ENCODE data around the gene DNAJC24. TPM values are rescaled to one million over a fixed set of nuclear protein-coding genes. Genes with fewer than 3 reads are reported as not detected.

The DNAJC24 gene
- total and polyA plus RNA-seq, 4 experiments from 2014 or later, result 11.5 to 27.1 (median 20.3) TPM

DNA sequence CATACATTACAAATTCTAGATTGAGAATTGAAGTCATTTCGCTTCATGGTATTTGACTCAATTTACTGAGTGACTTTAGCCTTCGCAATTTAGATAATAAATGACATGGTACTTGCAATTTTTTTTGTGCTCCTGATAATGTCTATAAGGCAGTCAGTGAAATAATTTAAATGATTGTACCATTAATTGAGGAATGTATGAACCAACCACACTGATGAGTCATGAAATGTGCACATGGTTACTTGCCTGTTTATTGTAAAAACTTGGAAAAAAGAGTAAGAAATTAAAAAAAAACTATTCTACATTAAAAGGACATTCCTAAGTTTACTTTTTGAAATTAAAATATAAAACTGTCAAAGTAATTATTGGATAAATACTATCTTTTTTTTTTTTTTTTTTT is 43.3 kb downstream of the DNAJC24 start:
- H3K9me3 ChIP-seq (ENCODE audit: control insufficient read depth in 1 of 2, low read length in 2 of 2), result no peaks in the 10 kb centered on the region
- Mint-ChIP-seq H3K9me3 (peaks cover 0 to 7% (median 0%) of the 10 kb centered on the region in 8 donors), H3K4me1 (peaks cover 0 to 3% (median under 1%) of the 10 kb centered on the region in 4 donors), H3K4me3 (no peak overlapping the region), H3K36me3 (peaks cover 27 to 33% of the 10 kb centered on the region in 2 donors), H3K27ac (no peak overlapping the region), H3K27me3 (no peaks in the 10 kb centered on the region)
- POLR2A ChIA-PET (ENCODE audit: partially characterized antibody), result no interaction called here
- no peaks in the 10 kb centered on the region for H3K36me3 ChIP-seq (ENCODE audit: insufficient read depth, low read length)
- H3K4me3 ChIP-seq (ENCODE audit: low read length in 2 of 2), result no peak overlapping the region
- no peak overlapping the region for H3K27ac ChIP-seq (ENCODE audit: low read depth, low read length)
- CTCF ChIA-PET (ENCODE audit: partially characterized antibody), result no interaction called here
- H3K4me1 ChIP-seq (ENCODE audit: insufficient read depth, low read length), result no peaks in the 10 kb centered on the region
- no peak for DNase-seq
- no peaks in the 10 kb centered on the region for H3K27me3 ChIP-seq (ENCODE audit: insufficient read depth, low read length)
- intact Hi-C loops (cut with micrococcal nuclease), result no loop called here

DNA sequence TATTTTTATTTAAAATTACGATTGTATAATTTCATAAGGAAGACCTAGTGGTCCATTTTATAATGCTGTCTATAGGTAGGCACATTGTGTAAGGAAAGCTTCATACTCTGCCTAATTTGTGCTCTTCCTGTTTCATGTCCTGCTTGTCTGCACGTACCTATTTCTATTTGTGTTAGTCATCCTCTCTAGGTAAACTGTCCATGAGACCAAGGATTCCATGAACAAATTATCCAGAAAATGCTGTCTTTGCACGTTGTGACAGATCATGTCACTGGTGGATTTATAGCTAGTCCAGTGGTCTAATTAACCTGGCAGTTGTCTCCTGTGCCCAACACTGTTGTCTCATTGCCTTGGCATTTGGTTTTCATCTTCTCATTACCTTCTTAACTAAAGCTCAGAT is 44.7 kb downstream of the DNAJC24 start:
- no peaks in the 10 kb centered on the region for H3K27me3 ChIP-seq (ENCODE audit: insufficient read depth, low read length)

DNA sequence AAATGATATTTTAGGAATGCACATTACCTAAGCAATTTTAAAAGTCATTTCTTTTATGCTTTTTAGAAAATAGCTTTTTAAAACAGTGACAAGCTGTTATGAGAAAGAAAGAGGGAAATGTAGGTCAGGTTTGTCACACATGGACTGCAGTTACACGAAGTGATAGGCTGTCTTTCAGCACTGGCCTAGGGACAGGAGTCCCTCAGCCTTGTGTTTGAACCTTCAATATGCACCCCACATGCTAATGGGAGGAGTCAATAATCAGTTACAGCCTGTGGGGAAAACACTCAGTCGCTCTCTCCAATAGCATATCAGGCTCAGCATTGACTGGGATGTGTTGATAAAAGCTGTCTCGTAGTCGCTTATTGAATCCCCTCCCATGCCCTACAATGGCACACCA is 45.8 kb downstream of the DNAJC24 start:
- intact Hi-C loops (cut with micrococcal nuclease), result no loop called here
- Histone ChIP-seq H3K27ac (ENCODE audit: low read depth, low read length) (no peak overlapping the region), H3K27me3 (ENCODE audit: insufficient read depth, low read length) (no peaks in the 10 kb centered on the region), H3K4me3 (ENCODE audit: low read length in 2 of 2) (no peak overlapping the region), H3K36me3 (ENCODE audit: insufficient read depth, low read length) (no peaks in the 10 kb centered on the region), H3K4me1 (ENCODE audit: insufficient read depth, low read length) (no peaks in the 10 kb centered on the region), H3K9me3 (ENCODE audit: control insufficient read depth in 1 of 2, low read length in 2 of 2) (no peaks in the 10 kb centered on the region)
- no peak overlapping the region for H3K27ac Mint-ChIP-seq
- peaks cover 0 to 7% (median 0%) of the 10 kb centered on the region in 8 donors for H3K9me3 Mint-ChIP-seq
- peaks cover 0 to 2% (median 0%) of the 10 kb centered on the region in 4 donors for H3K4me1 Mint-ChIP-seq
- no peaks in the 10 kb centered on the region for H3K27me3 Mint-ChIP-seq
- H3K36me3 Mint-ChIP-seq, result peaks cover 18 to 20% of the 10 kb centered on the region in 2 donors
- ChIA-PET CTCF (ENCODE audit: partially characterized antibody) (no interaction called here), POLR2A (ENCODE audit: partially characterized antibody) (no interaction called here)
- no peak overlapping the region for H3K4me3 Mint-ChIP-seq
- no peak for DNase-seq

More for the DNA sequence above, 44.7 kb downstream of the DNAJC24 start:
- no peak for DNase-seq
- no peak overlapping the region for H3K27ac ChIP-seq (ENCODE audit: low read depth, low read length)
- H3K36me3 ChIP-seq (ENCODE audit: insufficient read depth, low read length), result no peaks in the 10 kb centered on the region
- H3K4me1 ChIP-seq (ENCODE audit: insufficient read depth, low read length), result no peaks in the 10 kb centered on the region
- no peak overlapping the region for H3K4me3 Mint-ChIP-seq
- H3K9me3 Mint-ChIP-seq, result peaks cover 0 to 7% (median 0%) of the 10 kb centered on the region in 8 donors
- no peak overlapping the region for H3K27ac Mint-ChIP-seq
- H3K27me3 Mint-ChIP-seq, result no peaks in the 10 kb centered on the region
- no peak overlapping the region for H3K4me3 ChIP-seq (ENCODE audit: low read length in 2 of 2)
- H3K9me3 ChIP-seq (ENCODE audit: control insufficient read depth in 1 of 2, low read length in 2 of 2), result no peaks in the 10 kb centered on the region
- ChIA-PET POLR2A (ENCODE audit: partially characterized antibody) (no interaction called here), CTCF (ENCODE audit: partially characterized antibody) (no interaction called here)
- peaks cover 20 to 27% of the 10 kb centered on the region in 2 donors for H3K36me3 Mint-ChIP-seq
- intact Hi-C loops (cut with micrococcal nuclease), result no loop called here
- peaks cover 0 to 2% (median 0%) of the 10 kb centered on the region in 4 donors for H3K4me1 Mint-ChIP-seq

DNA sequence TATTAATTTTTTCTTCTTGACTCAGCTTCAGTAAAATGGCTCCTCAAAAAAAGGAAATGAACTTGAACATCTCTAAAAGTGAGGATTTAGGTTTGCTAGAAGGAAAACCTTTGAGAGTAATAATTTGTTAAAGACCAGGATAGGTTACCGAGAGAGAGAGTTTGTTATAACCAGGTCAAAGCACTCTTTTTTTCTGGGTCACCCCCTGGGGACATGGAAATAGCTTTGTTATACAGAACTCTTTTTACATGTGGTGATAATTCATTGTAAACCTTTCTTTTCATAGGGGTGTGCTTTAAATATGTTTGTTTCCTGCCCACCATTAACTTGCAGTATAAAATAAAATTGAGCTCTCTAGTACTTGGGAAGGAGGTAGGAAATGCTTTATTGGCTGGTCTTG is 47.7 kb downstream of the DNAJC24 start:
- H3K27me3 Mint-ChIP-seq, result no peaks in the 10 kb centered on the region
- H3K27ac Mint-ChIP-seq, result no peak overlapping the region
- ChIA-PET POLR2A (ENCODE audit: partially characterized antibody) (no interaction called here), CTCF (ENCODE audit: partially characterized antibody) (no interaction called here)
- Histone ChIP-seq H3K9me3 (ENCODE audit: control insufficient read depth in 1 of 2, low read length in 2 of 2) (no peaks in the 10 kb centered on the region), H3K4me3 (ENCODE audit: low read length in 2 of 2) (no peak overlapping the region), H3K36me3 (ENCODE audit: insufficient read depth, low read length) (no peaks in the 10 kb centered on the region), H3K27ac (ENCODE audit: low read depth, low read length) (no peak overlapping the region), H3K4me1 (ENCODE audit: insufficient read depth, low read length) (no peaks in the 10 kb centered on the region), H3K27me3 (ENCODE audit: insufficient read depth, low read length) (no peaks in the 10 kb centered on the region)
- H3K4me3 Mint-ChIP-seq, result no peak overlapping the region
- no peak for DNase-seq
- peaks cover 0 to 2% (median 0%) of the 10 kb centered on the region in 4 donors for H3K4me1 Mint-ChIP-seq
- H3K36me3 Mint-ChIP-seq, result peaks cover 9 to 13% of the 10 kb centered on the region in 2 donors
- intact Hi-C loops (cut with micrococcal nuclease), result no loop called here
- no peaks in the 10 kb centered on the region for H3K9me3 Mint-ChIP-seq

DNA sequence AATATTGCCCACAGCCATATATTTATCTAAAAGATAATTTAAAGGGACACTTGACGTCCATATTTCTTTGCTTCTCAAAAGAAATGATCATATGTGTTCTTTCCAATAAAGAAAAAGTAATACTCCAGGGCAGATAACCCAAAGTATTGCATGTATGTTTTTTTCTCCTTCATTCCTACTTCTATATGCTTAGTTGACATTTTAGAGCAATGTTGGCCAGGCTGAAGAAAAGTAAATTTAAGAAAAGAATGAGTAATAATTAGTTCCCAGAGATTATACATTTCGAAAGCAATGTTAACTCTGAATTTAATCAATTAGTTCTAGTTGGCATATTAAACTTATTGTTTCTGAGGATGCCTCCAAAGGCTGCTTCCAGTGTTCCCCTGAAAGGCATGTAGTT is 48.2 kb downstream of the DNAJC24 start:
- H3K36me3 Mint-ChIP-seq, result peaks cover 9 to 14% of the 10 kb centered on the region in 2 donors
- H3K9me3 Mint-ChIP-seq, result no peaks in the 10 kb centered on the region
- DNase-seq, result no peak
- no peaks in the 10 kb centered on the region for H3K27me3 Mint-ChIP-seq
- Histone ChIP-seq H3K9me3 (ENCODE audit: control insufficient read depth in 1 of 2, low read length in 2 of 2) (no peaks in the 10 kb centered on the region), H3K4me3 (ENCODE audit: low read length in 2 of 2) (no peak overlapping the region), H3K36me3 (ENCODE audit: insufficient read depth, low read length) (no peaks in the 10 kb centered on the region), H3K27ac (ENCODE audit: low read depth, low read length) (no peak overlapping the region), H3K27me3 (ENCODE audit: insufficient read depth, low read length) (no peaks in the 10 kb centered on the region), H3K4me1 (ENCODE audit: insufficient read depth, low read length) (no peaks in the 10 kb centered on the region)
- ChIA-PET CTCF (ENCODE audit: partially characterized antibody) (no interaction called here), POLR2A (ENCODE audit: partially characterized antibody) (no interaction called here)
- H3K4me3 Mint-ChIP-seq, result no peak overlapping the region
- H3K4me1 Mint-ChIP-seq, result peaks cover 0 to 2% (median 0%) of the 10 kb centered on the region in 4 donors
- intact Hi-C loops (cut with micrococcal nuclease), result no loop called here
- H3K27ac Mint-ChIP-seq, result no peak overlapping the region

DNA sequence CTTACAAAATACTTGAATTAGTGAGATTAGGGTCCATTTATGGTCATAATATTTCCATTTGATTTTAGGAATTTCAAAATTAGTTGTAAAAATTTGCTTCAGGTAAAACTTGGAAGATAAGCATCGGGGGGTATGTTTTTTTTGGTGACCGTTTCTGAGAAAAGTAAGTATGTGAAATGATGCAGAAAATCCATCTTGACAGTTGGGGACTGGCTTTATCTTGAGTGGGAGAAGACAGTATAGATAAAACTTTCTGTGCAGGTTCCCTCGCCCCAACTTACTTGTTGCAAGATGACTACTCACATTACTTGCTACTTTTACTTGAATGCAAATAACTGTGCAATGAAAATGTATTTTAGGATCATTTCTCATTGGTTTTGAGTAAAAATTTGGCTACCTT is 49.5 kb downstream of the DNAJC24 start:
- Mint-ChIP-seq H3K4me1 (peaks cover 0 to 2% (median 0%) of the 10 kb centered on the region in 4 donors), H3K36me3 (peaks cover 9 to 15% of the 10 kb centered on the region in 2 donors), H3K27ac (no peak overlapping the region), H3K9me3 (no peaks in the 10 kb centered on the region), H3K27me3 (no peaks in the 10 kb centered on the region), H3K4me3 (no peak overlapping the region)
- Histone ChIP-seq H3K27me3 (ENCODE audit: insufficient read depth, low read length) (no peaks in the 10 kb centered on the region), H3K36me3 (ENCODE audit: insufficient read depth, low read length) (no peaks in the 10 kb centered on the region), H3K4me3 (ENCODE audit: low read length in 2 of 2) (no peak overlapping the region), H3K9me3 (ENCODE audit: control insufficient read depth in 1 of 2, low read length in 2 of 2) (no peaks in the 10 kb centered on the region), H3K27ac (ENCODE audit: low read depth, low read length) (no peak overlapping the region), H3K4me1 (ENCODE audit: insufficient read depth, low read length) (no peaks in the 10 kb centered on the region)
- no peak for DNase-seq
- intact Hi-C loops (cut with micrococcal nuclease), result no loop called here
- CTCF ChIA-PET (ENCODE audit: partially characterized antibody), result no interaction called here
- POLR2A ChIA-PET (ENCODE audit: partially characterized antibody), result no interaction called here

DNA sequence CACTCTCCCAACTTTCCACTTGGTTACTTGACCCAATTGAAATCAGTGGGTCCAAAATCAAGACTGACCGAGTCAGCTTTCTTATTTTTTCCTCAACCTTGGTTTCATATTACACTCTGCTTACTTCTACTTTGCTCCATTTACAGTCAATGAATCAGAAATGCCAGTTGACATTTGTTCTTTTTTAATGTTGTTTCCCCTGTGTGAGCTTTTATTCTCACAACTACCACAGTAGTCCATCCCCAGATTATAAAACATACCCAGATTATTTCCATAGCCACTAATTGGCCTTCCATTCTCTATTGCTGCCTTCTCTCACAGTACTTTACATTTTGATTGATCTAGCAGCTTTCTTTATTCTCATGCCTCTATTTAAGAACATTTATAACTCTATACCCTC is 50.0 kb downstream of the DNAJC24 start:
- Histone ChIP-seq H3K27ac (ENCODE audit: low read depth, low read length) (no peak overlapping the region), H3K9me3 (ENCODE audit: control insufficient read depth in 1 of 2, low read length in 2 of 2) (no peaks in the 10 kb centered on the region), H3K36me3 (ENCODE audit: insufficient read depth, low read length) (no peaks in the 10 kb centered on the region), H3K4me3 (ENCODE audit: low read length in 2 of 2) (no peak overlapping the region), H3K4me1 (ENCODE audit: insufficient read depth, low read length) (no peaks in the 10 kb centered on the region), H3K27me3 (ENCODE audit: insufficient read depth, low read length) (no peaks in the 10 kb centered on the region)
- ChIA-PET CTCF (ENCODE audit: partially characterized antibody) (no interaction called here), POLR2A (ENCODE audit: partially characterized antibody) (no interaction called here)
- Mint-ChIP-seq H3K4me1 (peaks cover 0 to 2% (median 0%) of the 10 kb centered on the region in 4 donors), H3K36me3 (peaks cover 9 to 11% of the 10 kb centered on the region in 2 donors), H3K4me3 (no peak overlapping the region), H3K27ac (no peak overlapping the region), H3K9me3 (no peaks in the 10 kb centered on the region), H3K27me3 (no peaks in the 10 kb centered on the region)
- DNase-seq, result no peak
- intact Hi-C loops (cut with micrococcal nuclease), result no loop called here

DNA sequence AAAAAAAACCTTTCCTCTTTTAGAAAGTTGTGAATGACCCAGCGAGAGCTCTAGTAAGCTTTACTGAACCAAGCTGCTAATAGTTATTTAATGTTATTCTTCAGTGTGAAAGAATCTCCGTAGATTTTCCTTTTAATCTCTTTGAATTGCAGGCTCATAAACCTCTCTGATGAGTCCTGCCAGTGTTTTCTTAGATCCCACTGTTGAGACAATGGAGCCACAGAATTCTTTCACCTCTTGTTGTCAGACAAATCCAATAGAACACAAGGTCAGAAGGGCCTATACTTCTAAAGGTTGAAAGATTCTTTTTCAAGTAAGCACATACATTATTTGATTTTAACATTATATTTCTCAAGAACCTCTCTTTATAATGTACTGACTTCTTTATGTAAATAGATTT is 52.2 kb downstream of the DNAJC24 start:
- POLR2A ChIA-PET (ENCODE audit: partially characterized antibody), result no interaction called here

More for the DNA sequence above, 52.2 kb downstream of the DNAJC24 start:
- H3K9me3 ChIP-seq (ENCODE audit: control insufficient read depth in 1 of 2, low read length in 2 of 2), result no peaks in the 10 kb centered on the region
- H3K4me1 ChIP-seq (ENCODE audit: insufficient read depth, low read length), result no peaks in the 10 kb centered on the region
- Mint-ChIP-seq H3K27ac (no peak overlapping the region), H3K9me3 (no peaks in the 10 kb centered on the region), H3K4me3 (no peak overlapping the region), H3K36me3 (peaks cover 9 to 11% of the 10 kb centered on the region in 2 donors), H3K4me1 (peaks cover 0 to 2% (median 0%) of the 10 kb centered on the region in 4 donors), H3K27me3 (no peaks in the 10 kb centered on the region)
- CTCF ChIA-PET (ENCODE audit: partially characterized antibody), result no interaction called here
- intact Hi-C loops (cut with micrococcal nuclease), result no loop called here
- no peak for DNase-seq
- no peak overlapping the region for H3K4me3 ChIP-seq (ENCODE audit: low read length in 2 of 2)
- H3K27me3 ChIP-seq (ENCODE audit: insufficient read depth, low read length), result no peaks in the 10 kb centered on the region
- H3K27ac ChIP-seq (ENCODE audit: low read depth, low read length), result no peak overlapping the region
- no peaks in the 10 kb centered on the region for H3K36me3 ChIP-seq (ENCODE audit: insufficient read depth, low read length)

All from CD4-positive, alpha-beta memory T cell (primary cell).